ENCODE data around the gene RABGAP1.

RABGAP1 gene

DNA sequence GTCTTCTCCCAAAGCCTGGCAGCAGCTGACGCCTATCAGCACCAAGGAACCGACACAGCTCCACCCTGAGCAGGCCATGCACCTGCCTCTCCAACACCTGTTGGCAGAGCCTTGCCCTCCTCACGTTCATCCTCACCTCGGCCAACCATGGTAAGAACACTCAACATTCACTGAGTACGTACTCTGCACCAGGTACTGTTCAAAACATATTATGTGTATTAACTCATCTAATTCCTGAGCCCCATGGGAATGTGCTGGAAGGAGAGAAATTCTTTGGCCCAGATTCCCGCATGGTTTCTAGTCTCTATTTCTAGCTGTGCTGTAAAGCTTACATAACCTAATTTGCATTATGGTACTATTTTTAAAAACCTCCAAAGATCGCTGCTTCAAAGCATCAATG, 178.7 kb downstream of the RABGAP1 start:
- Histone ChIP-seq H3K36me3 (replicated peaks; ENCODE audit: insufficient read depth, low read length) (no peaks in the 10 kb centered on the region), H3K27me3 (replicated peaks; ENCODE audit: insufficient read depth, low read length) (no peaks in the 10 kb centered on the region), H3K79me2 (ENCODE audit: low read length) (no peaks in the 10 kb centered on the region), H3K4me2 (ENCODE audit: low read depth, low read length) (no peak overlapping the region), H2AFZ (ENCODE audit: low read length) (no peak overlapping the region), H3K4me3 (ENCODE audit: low read length) (no peak overlapping the region), H3F3A (ENCODE audit: insufficient read depth, low read length) (no peaks in the 10 kb centered on the region), H3K9ac (ENCODE audit: low read length) (no peak overlapping the region), H3K9me3 (replicated peaks; ENCODE audit: insufficient read depth, low read length) (no peaks in the 10 kb centered on the region), H4K20me1 (ENCODE audit: insufficient read depth, low read length) (no peaks in the 10 kb centered on the region), H3K9me2 (replicated peaks; ENCODE audit: insufficient read depth, low read length) (no peaks in the 10 kb centered on the region), H3K27ac (ENCODE audit: low read length) (no peak overlapping the region), H3K4me1 (ENCODE audit: low read length) (no peaks in the 10 kb centered on the region)
- DNase-seq: no peak
- TF ChIP-seq EZH2phosphoT487 (IDR thresholded peaks at IDR 0.05; ENCODE audit: low read length) (no peak), EZH2 (optimal IDR thresholded peaks at IDR 0.05; ENCODE audit: low read depth, low read length) (no peak)
- TF ChIP-seq, protein P1, sequence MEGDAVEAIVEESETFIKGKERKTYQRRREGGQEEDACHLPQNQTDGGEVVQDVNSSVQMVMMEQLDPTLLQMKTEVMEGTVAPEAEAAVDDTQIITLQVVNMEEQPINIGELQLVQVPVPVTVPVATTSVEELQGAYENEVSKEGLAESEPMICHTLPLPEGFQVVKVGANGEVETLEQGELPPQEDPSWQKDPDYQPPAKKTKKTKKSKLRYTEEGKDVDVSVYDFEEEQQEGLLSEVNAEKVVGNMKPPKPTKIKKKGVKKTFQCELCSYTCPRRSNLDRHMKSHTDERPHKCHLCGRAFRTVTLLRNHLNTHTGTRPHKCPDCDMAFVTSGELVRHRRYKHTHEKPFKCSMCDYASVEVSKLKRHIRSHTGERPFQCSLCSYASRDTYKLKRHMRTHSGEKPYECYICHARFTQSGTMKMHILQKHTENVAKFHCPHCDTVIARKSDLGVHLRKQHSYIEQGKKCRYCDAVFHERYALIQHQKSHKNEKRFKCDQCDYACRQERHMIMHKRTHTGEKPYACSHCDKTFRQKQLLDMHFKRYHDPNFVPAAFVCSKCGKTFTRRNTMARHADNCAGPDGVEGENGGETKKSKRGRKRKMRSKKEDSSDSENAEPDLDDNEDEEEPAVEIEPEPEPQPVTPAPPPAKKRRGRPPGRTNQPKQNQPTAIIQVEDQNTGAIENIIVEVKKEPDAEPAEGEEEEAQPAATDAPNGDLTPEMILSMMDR (IDR thresholded peaks at IDR 0.05; ENCODE audit: low read length): no peak

DNA sequence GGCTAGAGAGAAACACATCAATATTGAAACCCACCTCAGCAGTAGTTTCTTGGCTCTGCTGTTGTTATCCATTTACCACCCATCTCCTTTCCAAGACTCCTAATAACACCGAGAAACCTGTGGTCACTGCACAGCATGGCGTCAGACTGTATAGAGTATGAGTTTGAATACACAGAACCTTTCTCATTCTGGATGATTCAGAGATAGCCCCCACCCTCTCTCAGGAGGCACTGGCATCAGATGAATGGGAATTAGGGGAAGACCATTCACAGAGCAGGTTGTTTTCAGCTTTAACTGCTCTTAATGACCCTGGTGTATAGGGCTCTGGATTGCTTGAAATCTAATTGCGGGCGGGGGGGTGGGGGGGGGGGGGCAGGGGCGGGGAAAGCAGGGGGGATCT, 179.3 kb downstream of the RABGAP1 start:
- H3K4me1 ChIP-seq (ENCODE audit: low read length): no peaks in the 10 kb centered on the region
- H2AFZ ChIP-seq (ENCODE audit: low read length): no peak overlapping the region
- no peaks in the 10 kb centered on the region for H3F3A ChIP-seq (ENCODE audit: insufficient read depth, low read length)
- H3K27me3 ChIP-seq (replicated peaks; ENCODE audit: insufficient read depth, low read length): no peaks in the 10 kb centered on the region
- no peaks in the 10 kb centered on the region for H3K79me2 ChIP-seq (ENCODE audit: low read length)
- no peaks in the 10 kb centered on the region for H4K20me1 ChIP-seq (ENCODE audit: insufficient read depth, low read length)
- TF ChIP-seq EZH2 (optimal IDR thresholded peaks at IDR 0.05; ENCODE audit: low read depth, low read length) (no peak), EZH2phosphoT487 (IDR thresholded peaks at IDR 0.05; ENCODE audit: low read length) (no peak)
- TF ChIP-seq, protein P1 (IDR thresholded peaks at IDR 0.05; ENCODE audit: low read length): no peak
- no peak overlapping the region for H3K9ac ChIP-seq (ENCODE audit: low read length)
- no peak overlapping the region for H3K4me3 ChIP-seq (ENCODE audit: low read length)
- H3K9me3 ChIP-seq (replicated peaks; ENCODE audit: insufficient read depth, low read length): no peaks in the 10 kb centered on the region
- H3K9me2 ChIP-seq (replicated peaks; ENCODE audit: insufficient read depth, low read length): no peaks in the 10 kb centered on the region
- H3K4me2 ChIP-seq (ENCODE audit: low read depth, low read length): no peak overlapping the region
- no peak overlapping the region for H3K27ac ChIP-seq (ENCODE audit: low read length)
- DNase-seq: no peak
- no peaks in the 10 kb centered on the region for H3K36me3 ChIP-seq (replicated peaks; ENCODE audit: insufficient read depth, low read length)

DNA sequence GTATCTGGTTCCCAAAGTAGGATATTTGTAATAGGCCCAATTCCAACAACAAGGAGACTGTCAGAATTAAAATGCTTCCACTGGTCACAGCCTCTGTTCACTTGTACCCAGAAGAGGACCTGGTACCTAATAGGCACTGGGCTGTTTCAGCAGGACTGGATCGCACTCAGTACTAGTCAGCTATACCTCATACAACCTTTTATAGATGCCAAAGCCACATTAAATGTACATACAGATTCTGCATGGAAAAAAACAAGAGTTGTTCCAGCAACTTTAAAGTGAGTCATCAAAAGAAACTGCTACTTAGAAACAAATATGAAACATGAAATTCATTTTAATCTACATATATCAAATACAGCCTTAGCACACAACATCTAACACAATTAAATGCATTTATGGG, 180.1 kb downstream of the RABGAP1 start:
- H3K27me3 ChIP-seq (replicated peaks; ENCODE audit: insufficient read depth, low read length): no peaks in the 10 kb centered on the region
- H3K9me2 ChIP-seq (replicated peaks; ENCODE audit: insufficient read depth, low read length): no peaks in the 10 kb centered on the region
- H3K36me3 ChIP-seq (replicated peaks; ENCODE audit: insufficient read depth, low read length): no peaks in the 10 kb centered on the region
- H3K9ac ChIP-seq (ENCODE audit: low read length): no peak overlapping the region
- no peaks in the 10 kb centered on the region for H4K20me1 ChIP-seq (ENCODE audit: insufficient read depth, low read length)
- no peak overlapping the region for H2AFZ ChIP-seq (ENCODE audit: low read length)
- DNase-seq: no peak
- no peak overlapping the region for H3K4me2 ChIP-seq (ENCODE audit: low read depth, low read length)
- no peaks in the 10 kb centered on the region for H3K9me3 ChIP-seq (replicated peaks; ENCODE audit: insufficient read depth, low read length)
- H3F3A ChIP-seq (ENCODE audit: insufficient read depth, low read length): no peaks in the 10 kb centered on the region
- no peaks in the 10 kb centered on the region for H3K4me1 ChIP-seq (ENCODE audit: low read length)
- TF ChIP-seq, protein P1 (IDR thresholded peaks at IDR 0.05; ENCODE audit: low read length): no peak
- no peak for TF ChIP-seq EZH2phosphoT487 (IDR thresholded peaks at IDR 0.05; ENCODE audit: low read length)
- no peaks in the 10 kb centered on the region for H3K79me2 ChIP-seq (ENCODE audit: low read length)
- no peak overlapping the region for H3K27ac ChIP-seq (ENCODE audit: low read length)
- no peak overlapping the region for H3K4me3 ChIP-seq (ENCODE audit: low read length)
